Body of pancreas (tissue), 4 donors: ENCODE measurements around the gene NBAS. TPM values are rescaled to one million over a fixed set of nuclear protein-coding genes. Genes with fewer than 3 reads are reported as not detected.
A peak's percentile ranks its signal among the peaks of the same experiment; 100 is the strongest.

ENCODE experiments used
- ATAC-seq: fragments of 150-250 bp; one replicate; pipeline ENCODE4 v1.9.1; 2016
- DNase-seq, 4 donors: peaks; one replicate each; pipeline ENCODE4 v3.0.0-alpha.2; 2019
- H3K27ac ChIP-seq, 4 donors: fragments of 200-600 bp; sonication (generic); 1 replicate in 3 of 4; 2 replicates in 1 of 4; pipeline versions ENCODE4 v1.5.1 to v1.6.1; 2016 to 2019; ENCODE audit warnings: mild to moderate bottlenecking in 1 of 4, mixed read lengths in 1 of 4, moderate library complexity in 1 of 4
- H3K27me3 ChIP-seq, 2 donors: fragments of 200-600 bp; sonication (generic); one replicate each; pipeline ENCODE4 v1.6.0; 2016; ENCODE audit warnings: mild to moderate bottlenecking in 1 of 2
- H3K36me3 ChIP-seq, 2 donors: fragments of 200-600 bp; sonication (generic); replicated peaks in 1 of 2; 2 replicates each; pipeline ENCODE4 v1.5.1; 2016; ENCODE audit warnings: low read depth in 2 of 2; ENCODE audit not compliant: insufficient read depth in 1 of 2
- H3K4me1 ChIP-seq: fragments of 200-600 bp; sonication (generic); one replicate; pipeline ENCODE4 v1.6.0; 2016
- H3K4me3 ChIP-seq, 2 donors: fragments of 200-600 bp; sonication (generic); 1 replicate in 1 of 2; 2 replicates in 1 of 2; pipeline ENCODE4 v1.5.1; 2016 to 2019
- H3K9me3 ChIP-seq, 3 donors: fragments of 200-600 bp; sonication (generic); 1 replicate in 2 of 3; 2 replicates in 1 of 3; pipeline ENCODE4 v1.5.1; 2016
- CTCF ChIP-seq, 7 experiments: fragments of 450-650 bp in 4 of 7; fragments of 200-600 bp in 3 of 7; sonication (generic) in 3 of 7; IDR thresholded peaks; one replicate each; pipeline ENCODE4 v1.5.1; 2016 to 2019; ENCODE audit warnings: antibody characterized with exemption in 7 of 7
- POLR2A ChIP-seq, 3 donors: fragments of 450-650 bp; IDR thresholded peaks; one replicate each; pipeline ENCODE4 v1.6.1; 2016; ENCODE audit warnings: antibody characterized with exemption in 3 of 3, mild to moderate bottlenecking in 2 of 3
- WGBS, 2 donors: methylation state at CpG; one replicate each; pipeline ENCODE4 v1.1.5; 2017; 5-methylcytosine and 5-hydroxymethylcytosine counted together
- intact Hi-C: fragments of 100-400 bp; cut with DNase I; formaldehyde crosslinking; loops from one replicate; pipeline ENCODE4 v1.15.1; 2023
- total RNA-seq, 2 donors: library from RNA; depleted of rRNA; stranded (reverse); fragments of >200 nt; gene quantifications; one replicate each; pipeline ENCODE4 v1.1.0, GENCODE V29; 2016

NBAS gene
- total RNA-seq, 2 donors from 2014 or later: 34.0 to 35.9 TPM

GRCh38 chr2:15145046-15145817 lies 415.9 kb downstream of the NBAS start:
- H3K9me3 ChIP-seq: peaks cover 0 to 3% (median 0%) of the 10 kb centered on the region in 3 donors
- intact Hi-C loops: no loop called here
- DNase-seq (no peak), ATAC-seq (no peak)
- no peaks in the 10 kb centered on the region for H3K27me3 ChIP-seq
- no peaks in the 10 kb centered on the region for H3K4me1 ChIP-seq
- H3K36me3 ChIP-seq: no peaks in the 10 kb centered on the region
- no peak overlapping the region for H3K27ac ChIP-seq
- H3K4me3 ChIP-seq: no peak overlapping the region
- 87 to 88% methylated on average over 5 of the region's 5 CpGs for WGBS, 2 donors
- TF ChIP-seq CTCF (IDR thresholded peaks at IDR 0.05): no peak
- TF ChIP-seq POLR2A (IDR thresholded peaks at IDR 0.05): no peak

- Histone ChIP-seq H3K27ac (no peak overlapping the region), H3K9me3 (peaks cover 0 to 10% (median 0%) of the 10 kb centered on the region in 3 donors), H3K27me3 (no peaks in the 10 kb centered on the region), H3K4me3 (no peak overlapping the region), H3K36me3 (no peaks in the 10 kb centered on the region), H3K4me1 (no peaks in the 10 kb centered on the region)
- DNase-seq: peak in 1 of 4 donors; percentile 13
- WGBS, 2 donors: 34 to 54% methylated on average over 11 to 14 of the region's 14 CpGs
- no peak for TF ChIP-seq POLR2A (IDR thresholded peaks at IDR 0.05)
- TF ChIP-seq CTCF (IDR thresholded peaks at IDR 0.05): no peak
- ATAC-seq: no peak
- intact Hi-C loops: no loop called here
Observed at GRCh38 chr2:15142069-15142689, 419.0 kb downstream of the NBAS start.

- H3K4me1 ChIP-seq: no peaks in the 10 kb centered on the region
- ATAC-seq: no peak
- H3K9me3 ChIP-seq: peaks cover 0 to 10% (median 0%) of the 10 kb centered on the region in 3 donors
- H3K4me3 ChIP-seq: no peak overlapping the region
- no peaks in the 10 kb centered on the region for H3K36me3 ChIP-seq
- intact Hi-C loops: no loop called here
- no peak for TF ChIP-seq CTCF (IDR thresholded peaks at IDR 0.05)
- no peak for TF ChIP-seq POLR2A (IDR thresholded peaks at IDR 0.05)
- H3K27me3 ChIP-seq: no peaks in the 10 kb centered on the region
- H3K27ac ChIP-seq: no peak overlapping the region
- WGBS, 2 donors: 88 to 92% methylated on average over 7 of the region's 7 CpGs
- DNase-seq: no peak
Observed at GRCh38 chr2:15141211-15141610, 419.9 kb downstream of the NBAS start.

- DNase-seq (no peak), ATAC-seq (no peak)
- intact Hi-C loops: no loop called here
- H3K4me1 ChIP-seq: no peaks in the 10 kb centered on the region
- peaks cover 0 to 10% (median 0%) of the 10 kb centered on the region in 3 donors for H3K9me3 ChIP-seq
- TF ChIP-seq CTCF (IDR thresholded peaks at IDR 0.05): no peak
- no peak for TF ChIP-seq POLR2A (IDR thresholded peaks at IDR 0.05)
- no peaks in the 10 kb centered on the region for H3K36me3 ChIP-seq
- H3K27ac ChIP-seq: no peak overlapping the region
- H3K27me3 ChIP-seq: no peaks in the 10 kb centered on the region
- WGBS, 2 donors: 86 to 92% methylated on average over 6 of the region's 6 CpGs
- no peak overlapping the region for H3K4me3 ChIP-seq
Observed at GRCh38 chr2:15136639-15137038, 424.5 kb downstream of the NBAS start.
